GM12801 (cell line): Measurements from ENCODE around the gene CHIT1.

Source experiments
- CTCF ChIP-seq: IDR thresholded peaks from one replicate; pipeline ENCODE4 v1.5.1; 2011; ENCODE audit warnings: control low read depth; ENCODE audit not compliant: insufficient read length; ENCODE audit errors: extremely low read depth

Gene CHIT1

GRCh38 chr1:203208181-203208580 is 21.3 kb downstream of the CHIT1 start:
- no peak for TF ChIP-seq CTCF

- TF ChIP-seq CTCF = no peak
Measured at GRCh38 chr1:203207751-203208150, 21.7 kb downstream of the CHIT1 start.

GRCh38 chr1:203206129-203206687 is 23.3 kb downstream of the CHIT1 start:
- no peak for TF ChIP-seq CTCF

GRCh38 chr1:203204756-203205155 is 24.7 kb downstream of the CHIT1 start:
- TF ChIP-seq CTCF = no peak

GRCh38 chr1:203202431-203203245 is 26.8 kb downstream of the CHIT1 start:
- no peak for TF ChIP-seq CTCF

- TF ChIP-seq CTCF = no peak
Measured at GRCh38 chr1:203201516-203202205, 27.8 kb downstream of the CHIT1 start.

- no peak for TF ChIP-seq CTCF
Measured at GRCh38 chr1:203200916-203201315, 28.6 kb downstream of the CHIT1 start.
